ENCODE data around the gene SYNE3.
"Not testable (repeated sequence)": the region's sequence is repeated elsewhere in the genome, so short reads cannot be mapped to it uniquely, and the experiment has no call there.

SYNE3 gene

GRCh38 chr14:95523815-95524448 lies 7.5 kb upstream of the SYNE3 start:
- DNase-seq = no peak

GRCh38 chr14:95523051-95523814 lies 6.8 kb upstream of the SYNE3 start:
- DNase-seq = no peak

GRCh38 chr14:95522556-95522955 lies 6.1 kb upstream of the SYNE3 start:
- DNase-seq = no peak

- no peak for DNase-seq
Observed at GRCh38 chr14:95522116-95522515, 5.7 kb upstream of the SYNE3 start.

- DNase-seq = no peak
Observed at GRCh38 chr14:95521001-95521400, 4.6 kb upstream of the SYNE3 start.

- DNase-seq = no peak
Observed at GRCh38 chr14:95520346-95520745, 3.9 kb upstream of the SYNE3 start.

- peak; percentile 87 for DNase-seq
Observed at GRCh38 chr14:95519699-95520098, 3.2 kb upstream of the SYNE3 start.

- no peak for DNase-seq
Observed at GRCh38 chr14:95518045-95518751, 1.7 kb upstream of the SYNE3 start.

- peak; percentile 59 for DNase-seq
Observed at GRCh38 chr14:95515596-95516552, 576 bp downstream of the SYNE3 start.

GRCh38 chr14:95515080-95515489 lies 1.4 kb downstream of the SYNE3 start:
- DNase-seq = no peak

- DNase-seq = no peak
Observed at GRCh38 chr14:95514131-95515079, 2.0 kb downstream of the SYNE3 start.

GRCh38 chr14:95513291-95513690 lies 3.2 kb downstream of the SYNE3 start:
- DNase-seq = no peak

- DNase-seq = no peak
Observed at GRCh38 chr14:95511687-95512086, 4.8 kb downstream of the SYNE3 start.

GRCh38 chr14:95510804-95511203 lies 5.6 kb downstream of the SYNE3 start:
- no peak for DNase-seq

- DNase-seq = not testable (repeated sequence)
Observed at GRCh38 chr14:95510344-95510743, 6.1 kb downstream of the SYNE3 start.

- no peak for DNase-seq
Observed at GRCh38 chr14:95509495-95509894, 7.0 kb downstream of the SYNE3 start.

- DNase-seq = no peak
Observed at GRCh38 chr14:95508377-95508776, 8.1 kb downstream of the SYNE3 start.

- peak; percentile 71 for DNase-seq
Observed at GRCh38 chr14:95507701-95508103, 8.7 kb downstream of the SYNE3 start.

- DNase-seq = peak; percentile 95
Observed at GRCh38 chr14:95507174-95507573, 9.3 kb downstream of the SYNE3 start.

- DNase-seq = no peak
Observed at GRCh38 chr14:95505030-95505589, 11.3 kb downstream of the SYNE3 start.

Measured in HCEC 1CT (cell line).